Measurements from ENCODE around the gene CERS2. TPM values are rescaled to one million over a fixed set of nuclear protein-coding genes. Genes with fewer than 3 reads are reported as not detected.

CERS2 gene
- total RNA-seq, 1 donor from 2014 or later: 106 TPM

DNA sequence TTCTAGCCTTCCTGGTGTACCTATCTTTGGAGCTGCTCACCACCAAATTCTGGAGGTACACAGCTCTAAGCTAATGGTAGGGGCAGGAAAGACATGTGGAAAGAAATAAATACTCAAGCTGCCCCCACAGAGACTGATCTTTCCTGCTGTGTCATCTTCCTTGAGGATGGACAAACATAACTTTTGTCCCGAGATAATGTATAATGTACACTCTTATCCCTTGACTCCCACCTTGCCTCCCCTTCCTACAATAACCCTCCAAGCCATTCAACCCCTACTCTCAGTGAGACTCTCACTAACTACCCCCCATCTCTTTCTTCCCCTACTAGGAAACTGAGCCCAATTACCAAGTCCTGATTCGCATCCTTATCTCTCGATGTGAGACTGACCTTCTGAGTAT, 19.6 kb upstream of the CERS2 start:
- Mint-ChIP-seq H3K36me3 (ENCODE audit: low read depth) (peaks cover 21% of the 10 kb centered on the region), H3K9me3 (no peaks in the 10 kb centered on the region), H3K4me3 (no peak overlapping the region), H3K4me1 (no peaks in the 10 kb centered on the region), H3K27ac (no peak overlapping the region), H3K27me3 (no peaks in the 10 kb centered on the region)
- intact Hi-C loops (cut with micrococcal nuclease): no loop called here
- CTCF ChIA-PET: interaction anchor here (0.9 to 2.6 kb wide), 5 partner anchors 9 to 374 kb away, joined by 3 to 7 read pairs (median 3); no protein-coding TSS in a partner anchor
- ATAC-seq (ENCODE audit: low read depth): no peak
- no peak for DNase-seq
- TF ChIP-seq, protein P1, sequence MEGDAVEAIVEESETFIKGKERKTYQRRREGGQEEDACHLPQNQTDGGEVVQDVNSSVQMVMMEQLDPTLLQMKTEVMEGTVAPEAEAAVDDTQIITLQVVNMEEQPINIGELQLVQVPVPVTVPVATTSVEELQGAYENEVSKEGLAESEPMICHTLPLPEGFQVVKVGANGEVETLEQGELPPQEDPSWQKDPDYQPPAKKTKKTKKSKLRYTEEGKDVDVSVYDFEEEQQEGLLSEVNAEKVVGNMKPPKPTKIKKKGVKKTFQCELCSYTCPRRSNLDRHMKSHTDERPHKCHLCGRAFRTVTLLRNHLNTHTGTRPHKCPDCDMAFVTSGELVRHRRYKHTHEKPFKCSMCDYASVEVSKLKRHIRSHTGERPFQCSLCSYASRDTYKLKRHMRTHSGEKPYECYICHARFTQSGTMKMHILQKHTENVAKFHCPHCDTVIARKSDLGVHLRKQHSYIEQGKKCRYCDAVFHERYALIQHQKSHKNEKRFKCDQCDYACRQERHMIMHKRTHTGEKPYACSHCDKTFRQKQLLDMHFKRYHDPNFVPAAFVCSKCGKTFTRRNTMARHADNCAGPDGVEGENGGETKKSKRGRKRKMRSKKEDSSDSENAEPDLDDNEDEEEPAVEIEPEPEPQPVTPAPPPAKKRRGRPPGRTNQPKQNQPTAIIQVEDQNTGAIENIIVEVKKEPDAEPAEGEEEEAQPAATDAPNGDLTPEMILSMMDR (IDR thresholded peaks at IDR 0.05): no peak
- POLR2A ChIA-PET: interaction anchor here (0.6 kb wide), 2 partner anchors 57 to 478 kb away, joined by 3 to 5 read pairs; partner anchors contain the start of gene FALEC

DNA sequence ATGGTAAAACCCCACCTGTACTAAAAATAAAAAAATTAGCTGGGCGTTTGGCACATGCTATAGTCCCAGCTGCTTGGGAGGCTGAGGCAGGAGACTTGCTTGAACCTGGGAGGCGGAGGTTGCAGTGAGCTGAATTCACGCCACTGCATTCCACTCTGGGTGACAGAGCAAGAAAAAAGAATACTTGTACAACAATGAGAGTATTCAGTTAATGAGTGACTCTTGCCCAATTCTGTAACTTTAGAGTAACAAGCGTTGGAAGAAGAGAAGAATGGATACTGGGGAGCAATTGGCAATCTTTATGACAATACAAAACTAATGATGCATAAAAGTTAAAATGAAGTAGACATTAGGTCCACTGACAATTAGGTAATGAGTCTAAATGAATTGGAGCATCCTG, 18.0 kb upstream of the CERS2 start:
- Mint-ChIP-seq H3K27me3 (no peaks in the 10 kb centered on the region), H3K4me1 (no peaks in the 10 kb centered on the region), H3K4me3 (no peak overlapping the region), H3K27ac (no peak overlapping the region), H3K9me3 (no peaks in the 10 kb centered on the region), H3K36me3 (ENCODE audit: low read depth) (peaks cover 8% of the 10 kb centered on the region)
- no peak for ATAC-seq (ENCODE audit: low read depth)
- ChIA-PET POLR2A (interaction anchor here (0.6 kb wide), 1 partner anchor 12 kb away, joined by 11 read pairs; no protein-coding TSS in a partner anchor), CTCF (no interaction called here)
- no peak for DNase-seq
- TF ChIP-seq, protein P1 (IDR thresholded peaks at IDR 0.05): no peak
- intact Hi-C loops (cut with micrococcal nuclease): no loop called here

DNA sequence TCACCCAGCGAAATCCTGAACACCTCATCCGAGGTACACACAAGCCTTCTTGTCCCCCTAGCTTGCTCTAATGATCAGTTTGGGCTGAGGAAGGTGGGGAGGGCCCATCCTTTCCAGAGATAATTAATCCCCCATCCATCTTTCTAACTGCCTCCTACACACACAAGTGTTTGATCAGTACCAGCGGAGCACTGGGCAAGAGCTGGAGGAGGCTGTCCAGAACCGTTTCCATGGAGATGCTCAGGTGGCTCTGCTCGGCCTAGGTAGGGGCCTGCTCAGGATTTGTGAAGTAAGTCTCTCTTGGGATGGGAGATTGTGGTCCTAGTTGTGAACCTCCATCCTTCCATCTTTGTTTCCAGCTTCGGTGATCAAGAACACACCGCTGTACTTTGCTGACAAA, 13.3 kb upstream of the CERS2 start:
- ChIA-PET POLR2A (no interaction called here), CTCF (interaction anchor here (1.2 to 1.7 kb wide), 2 partner anchors 8 to 19 kb away, joined by 3 to 5 read pairs; partner anchors contain the start of gene MINDY1)
- Mint-ChIP-seq H3K4me3 (no peak overlapping the region), H3K4me1 (no peaks in the 10 kb centered on the region), H3K27me3 (no peaks in the 10 kb centered on the region), H3K27ac (no peak overlapping the region), H3K36me3 (ENCODE audit: low read depth) (no peaks in the 10 kb centered on the region), H3K9me3 (no peaks in the 10 kb centered on the region)
- TF ChIP-seq, protein P1 (IDR thresholded peaks at IDR 0.05): no peak
- intact Hi-C loops (cut with micrococcal nuclease): no loop called here
- no peak for ATAC-seq (ENCODE audit: low read depth)
- no peak for DNase-seq

DNA sequence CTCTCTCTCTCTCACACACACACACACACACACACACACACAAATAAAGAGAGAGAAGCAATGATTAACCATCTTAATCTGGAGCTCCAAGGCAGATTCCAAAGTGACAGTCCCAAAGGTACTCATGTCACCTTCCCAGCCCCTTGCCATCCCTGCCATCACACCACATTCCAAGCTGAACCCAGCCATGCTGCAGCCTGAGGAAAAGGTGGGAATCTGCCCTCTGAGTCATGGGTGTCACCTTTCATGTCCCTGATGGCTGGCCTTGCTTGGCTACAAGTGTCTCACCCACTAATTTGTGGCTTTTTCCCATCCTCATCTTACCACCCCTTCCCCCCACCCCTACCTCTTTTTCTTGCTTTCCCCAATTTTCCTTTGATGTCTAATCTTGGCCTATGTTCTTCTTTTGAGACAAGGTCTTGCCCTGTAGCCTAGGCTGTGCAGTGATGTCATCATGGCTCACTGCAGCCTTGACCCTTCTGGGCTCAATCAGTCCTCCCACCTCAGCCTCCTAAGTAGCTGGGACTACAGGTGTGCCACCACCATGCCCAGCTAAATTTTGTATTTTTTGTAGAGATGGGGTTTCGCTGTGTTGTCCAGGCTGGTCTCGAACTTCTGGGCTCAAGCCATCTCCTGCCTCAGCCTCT, 10.7 kb upstream of the CERS2 start:
- H3K36me3 Mint-ChIP-seq (ENCODE audit: low read depth): no peaks in the 10 kb centered on the region
- TF ChIP-seq, protein P1 (IDR thresholded peaks at IDR 0.05): no peak
- no peak overlapping the region for H3K4me3 Mint-ChIP-seq
- ATAC-seq (ENCODE audit: low read depth): no peak
- POLR2A ChIA-PET: no interaction called here
- no peak for DNase-seq
- H3K27me3 Mint-ChIP-seq: no peaks in the 10 kb centered on the region
- intact Hi-C loops (cut with micrococcal nuclease): no loop called here
- H3K4me1 Mint-ChIP-seq: no peaks in the 10 kb centered on the region
- no peak overlapping the region for H3K27ac Mint-ChIP-seq
- H3K9me3 Mint-ChIP-seq: no peaks in the 10 kb centered on the region
- CTCF ChIA-PET: interaction anchor here (0.6 kb wide), 1 partner anchor 37 kb away, joined by 4 read pairs; no protein-coding TSS in a partner anchor

DNA sequence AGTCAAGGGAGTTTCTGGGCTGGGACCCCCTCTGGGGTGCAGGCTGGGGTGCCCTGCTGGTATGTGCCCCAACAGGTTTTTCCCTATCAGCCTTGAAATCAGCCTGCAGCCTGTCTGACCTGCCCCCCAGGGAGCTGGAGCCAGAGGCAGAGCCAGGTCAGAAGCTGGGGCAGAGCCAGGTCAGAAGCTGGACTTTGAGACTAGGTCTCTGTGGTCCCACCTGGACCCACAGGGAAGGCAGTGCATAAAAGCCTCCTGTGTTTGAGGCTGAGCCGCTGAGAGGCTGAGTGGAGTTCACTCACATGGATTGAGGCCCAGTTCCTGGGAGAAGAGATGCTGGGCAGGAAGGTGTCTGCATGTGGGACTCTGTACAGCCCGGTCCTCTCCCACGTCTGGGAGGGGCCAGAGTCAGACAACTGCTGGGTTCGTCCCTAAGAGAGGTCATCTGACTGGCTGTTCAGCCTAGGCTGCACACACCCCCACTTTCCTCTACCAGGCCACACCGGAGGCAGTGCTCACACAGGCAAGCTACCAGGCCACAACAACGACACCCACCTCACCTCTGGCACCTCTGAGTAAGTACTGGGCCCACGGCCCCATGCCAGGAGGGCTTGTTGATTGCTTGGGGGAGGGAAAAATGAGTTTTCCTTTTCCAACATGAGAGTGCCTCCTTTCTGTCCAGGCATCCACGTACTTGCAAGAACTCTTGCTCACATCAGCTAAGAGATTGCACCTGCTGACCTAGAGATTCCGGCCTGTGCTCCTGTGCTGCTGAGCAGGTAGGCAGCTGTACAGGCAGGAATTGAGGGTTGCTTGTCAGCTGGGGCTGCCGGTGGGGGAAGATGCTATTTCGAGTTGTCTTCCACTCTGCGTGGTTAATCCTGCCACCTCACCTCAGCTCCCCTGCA, 7.4 kb upstream of the CERS2 start, which contains the start of gene ANXA9:
Gene ANXA9, plus strand, starts transcription at position 488 of the 908 bp plus-strand sequence. CDS start 814 bp downstream, outside the sequence.
- no peak for ATAC-seq (ENCODE audit: low read depth)
- CTCF ChIA-PET: interaction anchor here (1.1 to 1.7 kb wide), 3 partner anchors 12 to 14 kb away, joined by 3 to 5 read pairs (median 5); no protein-coding TSS in a partner anchor
- H3K27me3 Mint-ChIP-seq: no peaks in the 10 kb centered on the region
- DNase-seq: no peak
- H3K4me3 Mint-ChIP-seq: no peak within 1 kb of the TSS
- POLR2A ChIA-PET: no interaction called here
- intact Hi-C loops (cut with micrococcal nuclease): no loop called here
- peaks cover 20% of the 10 kb centered on the region for H3K4me1 Mint-ChIP-seq
- TF ChIP-seq, protein P1 (IDR thresholded peaks at IDR 0.05): no peak
- H3K36me3 Mint-ChIP-seq (ENCODE audit: low read depth): no peaks in the 10 kb centered on the region
- no peaks in the 10 kb centered on the region for H3K9me3 Mint-ChIP-seq
- no peak within 1 kb of the TSS for H3K27ac Mint-ChIP-seq

All from activated B cell treated with CpG ODN at 0.5 μM for 24 hours (primary cell).